MM.1S (cell line): ENCODE measurements around the gene PUM1.

ENCODE experiments used
- CTCF ChIP-seq: fragments of 300-600 bp; sonication (generic); IDR thresholded peaks from 2 replicates; pipeline ENCODE4 v1.5.1; 2016; ENCODE audit warnings: antibody characterized with exemption, low read length, mixed read lengths
- EZH2 ChIP-seq: fragments of 300-600 bp; sonication (generic); optimal IDR thresholded peaks from 2 replicates; pipeline ENCODE3; 2017; ENCODE audit warnings: low read depth, mild to moderate bottlenecking, antibody characterized with exemption, low read length, mixed read lengths

- no peak for TF ChIP-seq CTCF
- no peak for TF ChIP-seq EZH2
Observed at GRCh38 chr1:30952098-30952497, 113.4 kb downstream of the PUM1 start.
